Retinal pigment epithelial cell (primary cell): Measurements from ENCODE around the gene EPB41L4A.

Experiments used
- DNase-seq: peaks from one replicate; pipeline ENCODE4 v3.0.0-alpha.2; 2010; ENCODE audit warnings: low read depth
- H3K4me3 ChIP-seq: 2 replicates; pipeline ENCODE4 v1.5.1; 2011; ENCODE audit warnings: mild to moderate bottlenecking, low read length, control low read depth, moderate library complexity
- TF ChIP-seq, protein P1 (sequence below): conservative IDR thresholded peaks from 2 replicates; pipeline ENCODE4 v1.5.1; 2011; ENCODE audit warnings: low read depth, low read length, control low read depth, inconsistent platforms

EPB41L4A gene

DNA sequence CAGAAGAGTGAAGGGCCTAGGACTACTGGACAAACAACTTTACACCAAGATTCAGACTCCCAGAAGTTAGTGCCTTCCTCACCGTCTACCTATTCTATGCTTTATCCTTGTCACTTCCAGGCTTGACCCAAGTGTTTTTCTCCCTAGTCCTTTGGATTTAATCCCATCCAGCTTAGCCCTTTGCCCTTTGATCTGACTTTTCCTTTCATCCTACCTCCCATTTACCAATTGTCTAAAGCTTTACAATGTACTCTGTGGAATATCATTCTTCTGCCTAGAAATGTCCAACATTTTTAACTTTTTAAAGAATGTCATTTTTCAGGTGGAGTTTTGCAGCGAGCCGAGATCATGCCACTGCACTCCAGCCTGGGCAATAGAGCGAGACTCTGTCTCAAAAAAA is 292.1 kb downstream of the EPB41L4A start:
- no peak for DNase-seq
- TF ChIP-seq, protein P1, sequence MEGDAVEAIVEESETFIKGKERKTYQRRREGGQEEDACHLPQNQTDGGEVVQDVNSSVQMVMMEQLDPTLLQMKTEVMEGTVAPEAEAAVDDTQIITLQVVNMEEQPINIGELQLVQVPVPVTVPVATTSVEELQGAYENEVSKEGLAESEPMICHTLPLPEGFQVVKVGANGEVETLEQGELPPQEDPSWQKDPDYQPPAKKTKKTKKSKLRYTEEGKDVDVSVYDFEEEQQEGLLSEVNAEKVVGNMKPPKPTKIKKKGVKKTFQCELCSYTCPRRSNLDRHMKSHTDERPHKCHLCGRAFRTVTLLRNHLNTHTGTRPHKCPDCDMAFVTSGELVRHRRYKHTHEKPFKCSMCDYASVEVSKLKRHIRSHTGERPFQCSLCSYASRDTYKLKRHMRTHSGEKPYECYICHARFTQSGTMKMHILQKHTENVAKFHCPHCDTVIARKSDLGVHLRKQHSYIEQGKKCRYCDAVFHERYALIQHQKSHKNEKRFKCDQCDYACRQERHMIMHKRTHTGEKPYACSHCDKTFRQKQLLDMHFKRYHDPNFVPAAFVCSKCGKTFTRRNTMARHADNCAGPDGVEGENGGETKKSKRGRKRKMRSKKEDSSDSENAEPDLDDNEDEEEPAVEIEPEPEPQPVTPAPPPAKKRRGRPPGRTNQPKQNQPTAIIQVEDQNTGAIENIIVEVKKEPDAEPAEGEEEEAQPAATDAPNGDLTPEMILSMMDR, result no peak

DNA sequence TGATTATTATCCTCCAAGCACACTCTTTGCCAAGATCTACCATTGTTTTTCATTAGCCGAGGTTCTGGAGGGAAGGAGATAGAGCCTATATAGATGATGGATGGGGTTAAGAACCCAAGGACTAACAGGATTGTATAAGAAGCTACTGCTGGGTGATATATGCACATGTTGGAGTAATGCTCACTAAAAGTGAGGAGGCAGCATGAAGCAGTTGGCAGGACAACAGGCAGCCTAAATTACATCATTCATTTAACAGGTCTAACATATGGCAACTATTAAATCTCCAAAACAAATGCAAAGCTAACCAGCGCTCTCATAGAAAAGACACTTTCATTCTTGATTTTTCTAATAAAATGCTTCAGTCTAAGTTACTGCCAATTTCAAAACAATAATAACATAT is 293.2 kb downstream of the EPB41L4A start:
- no peak for DNase-seq
- H3K4me3 ChIP-seq, result no peak overlapping the region
- TF ChIP-seq, protein P1, result no peak

More for the DNA sequence above, 292.1 kb downstream of the EPB41L4A start:
- H3K4me3 ChIP-seq, result no peak overlapping the region

DNA sequence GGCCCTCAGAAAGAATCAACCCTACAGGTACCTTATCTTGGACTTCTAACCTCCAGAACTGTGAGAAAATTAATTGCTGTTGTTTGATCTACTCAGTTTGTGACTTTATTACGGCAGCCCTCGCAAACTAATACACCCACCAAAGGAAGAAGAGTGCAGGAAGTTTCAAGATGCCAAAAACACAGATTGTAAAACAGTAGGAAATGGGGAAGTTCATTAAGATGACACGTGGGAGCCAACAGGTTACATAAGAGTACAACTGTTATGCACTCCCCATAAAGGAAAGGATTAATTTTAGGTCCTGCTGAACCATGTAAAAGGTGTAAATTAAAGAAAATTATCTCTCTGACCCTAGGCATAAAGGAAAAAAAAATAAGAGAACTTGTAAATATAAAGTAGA is 294.3 kb downstream of the EPB41L4A start:
- TF ChIP-seq, protein P1, result no peak
- H3K4me3 ChIP-seq, result no peak overlapping the region
- no peak for DNase-seq

DNA sequence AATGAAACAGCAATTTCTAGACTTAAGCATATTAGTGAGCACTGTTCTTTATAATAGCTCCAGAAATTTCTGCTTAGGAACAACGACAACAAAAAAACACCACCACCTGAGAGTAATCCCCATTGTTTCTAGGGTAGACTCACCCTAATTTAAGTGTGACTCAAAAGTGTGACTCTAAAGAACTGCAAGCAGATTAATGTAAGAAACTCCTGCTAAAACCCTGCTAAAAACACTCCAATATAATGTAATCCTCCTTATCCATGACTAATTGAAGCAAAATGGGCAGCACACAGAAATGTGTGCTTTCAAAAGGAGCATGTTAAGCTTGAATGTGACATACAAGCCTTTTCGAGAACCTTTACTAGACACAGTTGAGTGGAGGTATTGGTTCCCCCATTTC is 296.0 kb downstream of the EPB41L4A start:
- TF ChIP-seq, protein P1, result no peak
- no peak overlapping the region for H3K4me3 ChIP-seq
- DNase-seq, result peak; percentile 90

DNA sequence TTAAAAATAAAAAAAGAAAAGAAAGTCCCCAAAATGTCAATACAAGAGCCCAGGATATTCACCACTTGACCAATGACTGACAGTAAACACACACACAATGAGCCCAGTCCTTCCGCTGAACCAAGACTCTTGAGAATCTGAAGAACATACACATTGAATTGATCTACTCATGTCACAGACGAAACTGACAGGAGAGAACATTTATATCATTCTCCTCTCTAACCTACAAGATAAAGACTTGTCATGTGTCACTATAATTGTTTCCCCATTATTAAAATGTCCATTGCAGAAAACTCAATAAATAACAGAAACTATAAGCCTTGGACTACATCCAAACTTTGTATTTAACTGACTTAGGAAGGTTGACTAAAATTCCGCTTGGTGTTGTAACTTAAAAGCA is 296.7 kb downstream of the EPB41L4A start:
- TF ChIP-seq, protein P1, result no peak
- no peak for DNase-seq
- H3K4me3 ChIP-seq, result no peak overlapping the region

DNA sequence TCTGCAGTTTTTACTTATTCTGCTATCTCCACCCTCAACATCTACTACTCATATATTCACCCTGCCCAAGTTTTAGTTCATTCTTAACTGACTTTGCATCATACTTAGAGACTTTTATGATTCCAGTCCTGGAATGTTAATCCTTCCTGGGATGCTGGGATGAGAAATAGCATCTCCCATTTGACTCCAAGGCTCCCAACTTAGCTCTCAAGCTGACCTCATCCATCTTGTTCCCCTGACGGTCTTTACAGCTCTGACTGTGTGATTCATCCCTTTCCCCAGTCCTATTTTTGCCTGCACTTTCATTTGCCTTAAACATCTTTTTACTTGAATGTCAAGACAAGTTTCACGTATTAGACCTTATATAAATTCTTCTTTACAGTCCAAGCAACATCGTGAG is 297.8 kb downstream of the EPB41L4A start:
- H3K4me3 ChIP-seq, result no peak overlapping the region
- peak; percentile 27 for DNase-seq
- TF ChIP-seq, protein P1, result no peak

DNA sequence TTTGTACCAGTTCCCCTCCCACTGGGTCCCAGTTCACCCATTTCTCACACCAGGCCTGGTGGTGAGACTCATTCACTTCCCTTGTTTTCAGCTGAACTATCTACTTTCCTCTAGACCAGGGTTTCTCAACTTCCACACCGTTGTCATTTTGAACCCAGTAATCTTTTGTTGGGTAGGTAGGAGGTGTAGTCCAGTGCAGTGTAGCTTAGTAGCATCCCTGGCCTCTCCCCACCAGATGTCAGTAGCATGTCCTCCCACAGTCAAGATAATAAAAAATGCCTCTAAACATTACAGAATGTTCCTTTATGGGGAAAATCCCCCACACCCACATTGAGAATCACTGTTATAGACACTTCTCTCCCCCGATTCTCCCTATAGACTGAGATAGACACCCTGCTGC is 299.1 kb downstream of the EPB41L4A start:
- DNase-seq, result no peak
- TF ChIP-seq, protein P1, result no peak
- no peak overlapping the region for H3K4me3 ChIP-seq
